Measurements from ENCODE around the gene UBAC1. TPM values are rescaled to one million over a fixed set of nuclear protein-coding genes. Genes with fewer than 3 reads are reported as not detected.
A peak's percentile ranks its signal among the peaks of the same experiment; 100 is the strongest.

The UBAC1 gene
- total and polyA plus RNA-seq, 4 donors = 24.1 to 49.9 (median 37.5) TPM

DNA sequence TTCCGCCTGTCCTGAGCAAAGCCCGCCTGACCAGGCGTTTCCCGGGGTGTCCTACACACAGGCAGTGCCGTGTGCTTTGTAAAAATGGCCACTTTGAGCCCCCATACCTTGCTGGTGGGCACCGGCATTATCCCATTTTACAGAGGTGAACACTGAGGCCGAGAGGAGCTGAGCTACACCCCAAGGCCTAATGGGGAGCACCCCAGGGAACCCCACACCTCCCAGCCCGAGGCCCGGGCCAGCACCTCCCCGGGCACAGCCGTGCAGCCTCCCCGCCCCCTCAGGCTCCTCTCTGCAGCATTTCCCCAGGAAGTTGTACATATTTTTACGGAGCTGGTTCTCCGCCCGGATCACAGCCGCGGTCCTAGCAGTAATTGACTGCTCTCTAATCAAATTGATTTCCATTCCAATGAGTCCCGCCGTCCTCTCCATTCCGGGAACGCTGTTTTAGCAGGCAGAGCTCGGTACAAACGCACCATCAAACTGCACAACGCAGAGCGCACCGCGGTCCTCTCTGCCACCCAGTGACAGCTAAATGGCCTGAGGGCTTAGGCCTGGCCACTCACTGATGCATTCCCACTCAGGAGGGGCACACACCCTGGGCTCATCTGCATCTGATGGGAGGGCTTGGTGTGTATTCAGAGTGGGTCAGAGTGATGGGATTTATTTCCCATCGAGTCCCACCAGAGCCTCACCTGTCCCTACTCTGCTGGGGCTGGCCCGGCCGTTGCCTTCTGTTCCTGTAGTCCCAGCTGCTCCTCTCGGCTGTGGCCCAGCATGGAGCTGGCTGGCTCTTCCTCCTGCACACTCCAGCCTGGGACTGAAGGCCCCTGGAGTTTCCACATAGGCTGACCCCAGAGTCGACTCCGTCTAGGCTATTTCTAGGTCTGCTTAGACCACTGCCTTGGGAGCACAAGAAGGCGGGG, 36.2 kb upstream of the UBAC1 start:
- Histone ChIP-seq H3K9me3 (ENCODE audit: control insufficient read depth, low read length) (no peaks in the 10 kb centered on the region), H3K4me1 (ENCODE audit: control insufficient read depth in 1 of 2, insufficient read depth in 2 of 2, low read length in 2 of 2) (no peaks in the 10 kb centered on the region), H3K27me3 (ENCODE audit: control insufficient read depth in 1 of 2, insufficient read depth in 2 of 2, low read length in 1 of 2) (no peaks in the 10 kb centered on the region), H3K27ac (ENCODE audit: low read depth in 1 of 2, low read length in 2 of 2) (no peak overlapping the region), H3K4me3 (ENCODE audit: low read length in 2 of 2) (no peak overlapping the region), H3K36me3 (ENCODE audit: control insufficient read depth in 1 of 2, insufficient read depth in 2 of 2, low read length in 1 of 2) (no peaks in the 10 kb centered on the region)
- ATAC-seq (ENCODE audit: low FRiP score) = no peak
- WGBS, 2 donors = 84 to 88% methylated on average over 34 of the region's 34 CpGs
- intact Hi-C loops (cut with DNase I) = no loop called here
- no peak for DNase-seq

- Histone ChIP-seq H3K27me3 (ENCODE audit: control insufficient read depth in 1 of 2, insufficient read depth in 2 of 2, low read length in 1 of 2) (no peaks in the 10 kb centered on the region), H3K4me3 (ENCODE audit: low read length in 2 of 2) (no peak overlapping the region), H3K36me3 (ENCODE audit: control insufficient read depth in 1 of 2, insufficient read depth in 2 of 2, low read length in 1 of 2) (no peaks in the 10 kb centered on the region), H3K4me1 (ENCODE audit: control insufficient read depth in 1 of 2, insufficient read depth in 2 of 2, low read length in 2 of 2) (no peaks in the 10 kb centered on the region), H3K9me3 (ENCODE audit: control insufficient read depth, low read length) (no peaks in the 10 kb centered on the region), H3K27ac (ENCODE audit: low read depth in 1 of 2, low read length in 2 of 2) (no peak overlapping the region)
- 95 to 96% methylated on average over 21 of the region's 21 CpGs for WGBS, 2 donors
- intact Hi-C loops (cut with DNase I) = no loop called here
- ATAC-seq (ENCODE audit: low FRiP score) (no peak), DNase-seq (no peak)
These were observed 34.6 kb upstream of the UBAC1 start for GRCh38 chr9:135995816-135996215.

DNA sequence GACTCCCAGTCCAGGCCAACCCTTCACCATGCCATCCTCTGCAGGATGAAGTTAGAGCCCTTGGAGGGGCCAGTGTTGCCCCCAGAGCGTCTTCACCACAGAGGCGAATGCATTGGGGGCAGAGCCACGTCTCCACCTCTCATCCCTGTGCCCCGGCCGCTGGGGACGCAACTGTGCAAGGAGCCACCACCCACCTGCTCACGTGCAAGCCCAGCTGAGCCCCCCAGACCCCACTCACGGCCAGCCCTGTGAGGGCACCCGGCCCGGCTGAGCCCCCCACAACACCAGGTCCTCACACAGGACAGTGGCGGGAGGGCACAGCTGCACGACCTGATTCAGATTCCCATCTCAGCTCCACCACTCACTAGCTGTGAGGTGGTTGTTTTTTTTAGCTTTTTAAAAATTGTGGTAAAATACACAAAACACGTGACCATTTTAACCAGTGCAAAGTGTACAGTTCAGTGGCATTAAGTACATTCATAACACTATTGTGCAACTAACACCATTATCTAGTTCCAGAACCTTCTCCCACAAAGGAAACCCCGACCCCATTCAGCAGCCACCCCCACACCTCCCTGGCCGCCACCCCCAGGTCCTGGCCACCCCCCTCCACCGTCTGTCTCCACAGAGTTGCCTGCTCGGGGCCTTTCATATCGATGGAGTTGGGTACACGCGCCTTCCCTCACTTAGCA, 33.5 kb upstream of the UBAC1 start:
- intact Hi-C loops (cut with DNase I) = no loop called here
- H3K9me3 ChIP-seq (ENCODE audit: control insufficient read depth, low read length) = no peaks in the 10 kb centered on the region
- no peak overlapping the region for H3K27ac ChIP-seq (ENCODE audit: low read depth in 1 of 2, low read length in 2 of 2)
- no peak overlapping the region for H3K4me3 ChIP-seq (ENCODE audit: low read length in 2 of 2)
- DNase-seq = no peak
- no peaks in the 10 kb centered on the region for H3K27me3 ChIP-seq (ENCODE audit: control insufficient read depth in 1 of 2, insufficient read depth in 2 of 2, low read length in 1 of 2)
- WGBS, 2 donors = 75 to 80% methylated on average over 19 to 20 of the region's 20 CpGs
- H3K36me3 ChIP-seq (ENCODE audit: control insufficient read depth in 1 of 2, insufficient read depth in 2 of 2, low read length in 1 of 2) = no peaks in the 10 kb centered on the region
- no peaks in the 10 kb centered on the region for H3K4me1 ChIP-seq (ENCODE audit: control insufficient read depth in 1 of 2, insufficient read depth in 2 of 2, low read length in 2 of 2)
- no peak for ATAC-seq (ENCODE audit: low FRiP score)

DNA sequence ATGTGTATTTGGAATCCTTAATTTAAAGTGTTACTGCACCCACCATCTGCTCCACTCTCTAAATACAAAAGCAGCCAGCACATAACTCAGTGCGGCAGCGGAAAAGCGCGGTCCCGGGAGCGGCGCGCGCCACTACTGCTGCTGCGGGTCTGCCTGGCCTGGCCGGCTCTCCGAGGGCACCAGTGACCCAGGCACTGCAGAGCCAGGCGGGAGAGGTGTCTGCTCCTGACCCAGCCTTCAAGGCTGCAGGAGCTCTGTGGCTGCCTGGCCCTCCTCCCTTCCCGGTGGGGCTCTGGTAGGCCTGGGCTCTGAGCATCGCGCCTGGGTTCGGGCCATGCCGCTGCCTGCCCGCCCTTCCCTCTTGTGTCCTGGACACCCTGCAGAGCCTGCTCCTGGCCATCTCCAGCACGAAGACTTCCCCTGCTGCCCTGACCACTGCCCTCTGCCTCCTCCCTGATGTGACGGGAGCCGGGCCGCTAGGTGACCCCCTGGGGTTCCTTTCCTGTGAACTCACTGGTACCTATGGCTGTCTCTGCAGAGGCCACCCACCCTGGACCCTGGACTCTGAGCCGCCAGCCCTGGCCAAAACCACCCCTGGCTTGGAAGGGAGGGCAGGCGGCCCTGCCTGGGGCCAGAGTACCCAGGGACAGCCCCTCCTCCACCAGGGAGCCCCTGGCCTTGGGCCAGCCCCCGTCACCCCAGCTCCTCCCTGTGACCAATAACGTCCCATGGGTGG, 32.8 kb upstream of the UBAC1 start:
- H3K27me3 ChIP-seq (ENCODE audit: control insufficient read depth in 1 of 2, insufficient read depth in 2 of 2, low read length in 1 of 2) = no peaks in the 10 kb centered on the region
- intact Hi-C loops (cut with DNase I) = loop anchor here in 1 of 2 donors (2.0 kb wide), 1 partner anchor 97 kb away; no protein-coding TSS in a partner anchor
- WGBS, 2 donors = 87 to 90% methylated on average over 27 of the region's 27 CpGs
- no peaks in the 10 kb centered on the region for H3K36me3 ChIP-seq (ENCODE audit: control insufficient read depth in 1 of 2, insufficient read depth in 2 of 2, low read length in 1 of 2)
- no peaks in the 10 kb centered on the region for H3K4me1 ChIP-seq (ENCODE audit: control insufficient read depth in 1 of 2, insufficient read depth in 2 of 2, low read length in 2 of 2)
- no peak for ATAC-seq (ENCODE audit: low FRiP score)
- no peak overlapping the region for H3K27ac ChIP-seq (ENCODE audit: low read depth in 1 of 2, low read length in 2 of 2)
- H3K9me3 ChIP-seq (ENCODE audit: control insufficient read depth, low read length) = no peaks in the 10 kb centered on the region
- no peak overlapping the region for H3K4me3 ChIP-seq (ENCODE audit: low read length in 2 of 2)
- DNase-seq = no peak

DNA sequence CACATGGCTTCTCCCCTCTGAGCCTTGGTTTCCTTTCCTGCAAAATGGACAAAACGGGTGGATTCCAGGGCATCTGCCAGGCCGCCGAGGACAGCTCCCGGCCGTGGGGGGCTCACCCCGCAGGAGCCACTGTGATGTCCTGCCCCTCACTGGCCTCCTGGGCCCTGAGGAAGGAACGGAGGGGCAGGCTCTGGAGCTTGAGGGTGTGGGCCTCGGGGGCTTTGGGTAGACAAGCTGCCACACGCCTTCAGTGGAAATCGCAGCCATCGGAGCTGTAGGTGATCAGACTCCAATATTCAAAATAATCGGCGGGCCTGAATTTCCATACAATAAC, 32.2 kb upstream of the UBAC1 start:
- no peaks in the 10 kb centered on the region for H3K9me3 ChIP-seq (ENCODE audit: control insufficient read depth, low read length)
- no peak for ATAC-seq (ENCODE audit: low FRiP score)
- H3K36me3 ChIP-seq (ENCODE audit: control insufficient read depth in 1 of 2, insufficient read depth in 2 of 2, low read length in 1 of 2) = no peaks in the 10 kb centered on the region
- no peak overlapping the region for H3K27ac ChIP-seq (ENCODE audit: low read depth in 1 of 2, low read length in 2 of 2)
- DNase-seq = no peak
- intact Hi-C loops (cut with DNase I) = loop anchor here in 1 of 2 donors (2.0 kb wide), 1 partner anchor 97 kb away; no protein-coding TSS in a partner anchor
- no peaks in the 10 kb centered on the region for H3K27me3 ChIP-seq (ENCODE audit: control insufficient read depth in 1 of 2, insufficient read depth in 2 of 2, low read length in 1 of 2)
- 76 to 84% methylated on average over 13 of the region's 13 CpGs for WGBS, 2 donors
- H3K4me3 ChIP-seq (ENCODE audit: low read length in 2 of 2) = no peak overlapping the region
- H3K4me1 ChIP-seq (ENCODE audit: control insufficient read depth in 1 of 2, insufficient read depth in 2 of 2, low read length in 2 of 2) = no peaks in the 10 kb centered on the region

DNA sequence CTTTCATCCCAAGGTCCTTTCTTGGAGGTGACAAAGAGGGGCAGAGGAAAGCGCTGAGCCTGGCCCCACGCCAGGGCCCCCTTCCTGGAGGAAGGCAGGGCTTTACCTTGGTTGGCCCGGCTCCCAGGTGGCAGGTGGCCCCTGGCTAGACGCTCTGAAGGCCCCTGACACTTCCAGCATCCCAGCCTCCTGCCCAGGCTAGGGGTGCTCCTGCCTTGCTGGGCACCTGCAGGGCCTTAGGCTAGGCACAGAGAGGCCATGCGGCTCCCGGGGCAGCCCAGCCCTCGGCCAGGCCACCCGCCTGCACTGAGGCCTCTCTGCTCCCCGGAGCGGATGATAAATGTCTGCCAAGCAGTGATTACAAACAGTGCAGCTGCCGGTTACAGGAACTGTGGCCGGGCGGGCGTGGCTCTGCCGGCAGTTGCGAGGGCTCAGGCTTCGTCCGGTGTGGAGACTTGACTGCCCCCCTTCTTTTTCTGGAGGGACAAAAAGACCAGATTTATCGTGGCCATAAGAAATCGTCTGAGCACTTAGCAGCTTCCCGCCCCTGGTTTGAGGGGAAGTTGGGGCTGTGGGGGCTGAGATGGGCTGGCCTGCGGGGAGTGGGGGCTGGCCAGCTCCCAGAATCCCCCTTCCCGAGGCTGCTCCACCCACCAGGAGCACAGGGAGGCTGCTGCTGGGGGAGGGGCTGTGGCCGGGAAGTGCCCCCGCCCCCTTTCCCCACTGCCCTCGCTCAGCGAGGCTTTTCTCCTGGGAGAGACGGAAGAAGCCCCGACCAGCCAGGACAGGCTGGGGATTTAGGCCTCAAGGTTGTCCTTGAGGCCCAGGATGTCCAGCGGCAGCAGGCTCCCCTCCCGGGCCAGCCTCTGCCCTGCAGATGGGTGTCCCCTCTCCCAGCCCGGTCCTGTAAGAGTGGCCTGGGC, 31.6 kb upstream of the UBAC1 start:
- H3K4me3 ChIP-seq (ENCODE audit: low read length in 2 of 2) = no peak overlapping the region
- H3K4me1 ChIP-seq (ENCODE audit: control insufficient read depth in 1 of 2, insufficient read depth in 2 of 2, low read length in 2 of 2) = no peaks in the 10 kb centered on the region
- no peaks in the 10 kb centered on the region for H3K36me3 ChIP-seq (ENCODE audit: control insufficient read depth in 1 of 2, insufficient read depth in 2 of 2, low read length in 1 of 2)
- ATAC-seq (ENCODE audit: low FRiP score) = peak; percentile 84
- no peaks in the 10 kb centered on the region for H3K9me3 ChIP-seq (ENCODE audit: control insufficient read depth, low read length)
- H3K27ac ChIP-seq (ENCODE audit: low read depth in 1 of 2, low read length in 2 of 2) = no peak overlapping the region
- 7 to 10% methylated on average over 26 to 32 of the region's 32 CpGs for WGBS, 2 donors
- intact Hi-C loops (cut with DNase I) = loop anchor here in 1 of 2 donors (2.0 kb wide), 1 partner anchor 98 kb away; no protein-coding TSS in a partner anchor
- peak; percentile 91 to 92 for DNase-seq
- H3K27me3 ChIP-seq (ENCODE audit: control insufficient read depth in 1 of 2, insufficient read depth in 2 of 2, low read length in 1 of 2) = no peaks in the 10 kb centered on the region

GRCh38 chr9:135991771-135992170, 30.6 kb upstream of the UBAC1 start:
- H3K4me3 ChIP-seq (ENCODE audit: low read length in 2 of 2) = no peak overlapping the region
- no peak overlapping the region for H3K27ac ChIP-seq (ENCODE audit: low read depth in 1 of 2, low read length in 2 of 2)
- no peaks in the 10 kb centered on the region for H3K27me3 ChIP-seq (ENCODE audit: control insufficient read depth in 1 of 2, insufficient read depth in 2 of 2, low read length in 1 of 2)
- WGBS, 2 donors = 72 to 83% methylated on average over 17 to 18 of the region's 18 CpGs
- no peaks in the 10 kb centered on the region for H3K9me3 ChIP-seq (ENCODE audit: control insufficient read depth, low read length)
- intact Hi-C loops (cut with DNase I) = loop anchor here in 1 of 2 donors (2.0 kb wide), 1 partner anchor 99 kb away; no protein-coding TSS in a partner anchor
- DNase-seq (no peak), ATAC-seq (ENCODE audit: low FRiP score) (no peak)
- no peaks in the 10 kb centered on the region for H3K4me1 ChIP-seq (ENCODE audit: control insufficient read depth in 1 of 2, insufficient read depth in 2 of 2, low read length in 2 of 2)
- no peaks in the 10 kb centered on the region for H3K36me3 ChIP-seq (ENCODE audit: control insufficient read depth in 1 of 2, insufficient read depth in 2 of 2, low read length in 1 of 2)

Data from aorta (tissue), 5 donors.